LoVo (cell line): ENCODE data around the gene AKAP12.
"Not testable (repeated sequence)": the region's sequence is repeated elsewhere in the genome, so short reads cannot be mapped to it uniquely, and the experiment has no call there.

Source experiments
- DNase-seq: peaks from one replicate; pipeline ENCODE4 v3.0.0-alpha.2; 2016; ENCODE audit warnings: low spot score

Gene AKAP12

GRCh38 chr6:151310852-151311767, 71.3 kb downstream of the AKAP12 start:
- no peak for DNase-seq

GRCh38 chr6:151313066-151313491, 73.3 kb downstream of the AKAP12 start:
- no peak for DNase-seq

GRCh38 chr6:151315661-151316060, 75.9 kb downstream of the AKAP12 start:
- not testable (repeated sequence) for DNase-seq

- no peak for DNase-seq
These were observed 77.6 kb downstream of the AKAP12 start for GRCh38 chr6:151317103-151317994.

GRCh38 chr6:151317995-151318365, 78.2 kb downstream of the AKAP12 start:
- no peak for DNase-seq

GRCh38 chr6:151320140-151320539, 80.4 kb downstream of the AKAP12 start:
- DNase-seq = no peak

- DNase-seq = no peak
These were observed 81.7 kb downstream of the AKAP12 start for GRCh38 chr6:151321438-151321837.

- DNase-seq = no peak
These were observed 82.8 kb downstream of the AKAP12 start for GRCh38 chr6:151322570-151322969.

GRCh38 chr6:151323791-151324487, 84.2 kb downstream of the AKAP12 start:
- DNase-seq = peak; percentile 74

- no peak for DNase-seq
These were observed 84.7 kb downstream of the AKAP12 start for GRCh38 chr6:151324488-151324825.

- DNase-seq = peak; percentile 59
These were observed 85.6 kb downstream of the AKAP12 start for GRCh38 chr6:151325075-151326050.

- no peak for DNase-seq
These were observed 86.5 kb downstream of the AKAP12 start for GRCh38 chr6:151326116-151326825.

GRCh38 chr6:151327101-151327500, 87.3 kb downstream of the AKAP12 start:
- no peak for DNase-seq

GRCh38 chr6:151330130-151330696, 90.4 kb downstream of the AKAP12 start:
- DNase-seq = no peak

GRCh38 chr6:151335930-151336329, 96.2 kb downstream of the AKAP12 start:
- DNase-seq = no peak

GRCh38 chr6:151338651-151339200, 99.0 kb downstream of the AKAP12 start:
- DNase-seq = no peak

- no peak for DNase-seq
These were observed 99.6 kb downstream of the AKAP12 start for GRCh38 chr6:151339369-151339768.

GRCh38 chr6:151340219-151340978, 100.6 kb downstream of the AKAP12 start:
- no peak for DNase-seq
